ENCODE measurements around the gene LRRC38.
"Not testable (repeated sequence)": the region's sequence is repeated elsewhere in the genome, so short reads cannot be mapped to it uniquely, and the experiment has no call there.

The LRRC38 gene

GRCh38 chr1:13462682-13463081 is 51.1 kb downstream of the LRRC38 start:
- in situ Hi-C loops (cut with MboI; ENCODE audit: low pct_unique_long_range_greater_than_20kb, low sequenced_read_pairs, unreplicated experiment) = no loop called here
- no peak for DNase-seq (ENCODE audit: low spot score)
- TF ChIP-seq CTCF (IDR thresholded peaks at IDR 0.05; ENCODE audit: extremely low read depth, insufficient read depth, missing control alignments) = no peak

GRCh38 chr1:13461977-13462376 is 51.8 kb downstream of the LRRC38 start:
- in situ Hi-C loops (cut with MboI; ENCODE audit: low pct_unique_long_range_greater_than_20kb, low sequenced_read_pairs, unreplicated experiment) = no loop called here
- TF ChIP-seq CTCF (IDR thresholded peaks at IDR 0.05; ENCODE audit: extremely low read depth, insufficient read depth, missing control alignments) = no peak
- DNase-seq (ENCODE audit: low spot score) = no peak

- in situ Hi-C loops (cut with MboI; ENCODE audit: low pct_unique_long_range_greater_than_20kb, low sequenced_read_pairs, unreplicated experiment) = no loop called here
- DNase-seq (ENCODE audit: low spot score) = no peak
- TF ChIP-seq CTCF (IDR thresholded peaks at IDR 0.05; ENCODE audit: extremely low read depth, insufficient read depth, missing control alignments) = no peak
Observed at GRCh38 chr1:13456904-13457532, 56.8 kb downstream of the LRRC38 start.

- in situ Hi-C loops (cut with MboI; ENCODE audit: low pct_unique_long_range_greater_than_20kb, low sequenced_read_pairs, unreplicated experiment) = no loop called here
- TF ChIP-seq CTCF (IDR thresholded peaks at IDR 0.05; ENCODE audit: extremely low read depth, insufficient read depth, missing control alignments) = no peak
- no peak for DNase-seq (ENCODE audit: low spot score)
Observed at GRCh38 chr1:13451399-13451965, 62.3 kb downstream of the LRRC38 start.

- DNase-seq (ENCODE audit: low spot score) = no peak
- in situ Hi-C loops (cut with MboI; ENCODE audit: low pct_unique_long_range_greater_than_20kb, low sequenced_read_pairs, unreplicated experiment) = no loop called here
- no peak for TF ChIP-seq CTCF (IDR thresholded peaks at IDR 0.05; ENCODE audit: extremely low read depth, insufficient read depth, missing control alignments)
Observed at GRCh38 chr1:13450204-13450603, 63.6 kb downstream of the LRRC38 start.

GRCh38 chr1:13443335-13443979 is 70.3 kb downstream of the LRRC38 start:
- DNase-seq (ENCODE audit: low spot score) = no peak
- in situ Hi-C loops (cut with MboI; ENCODE audit: low pct_unique_long_range_greater_than_20kb, low sequenced_read_pairs, unreplicated experiment) = no loop called here
- TF ChIP-seq CTCF (IDR thresholded peaks at IDR 0.05; ENCODE audit: extremely low read depth, insufficient read depth, missing control alignments) = no peak

- in situ Hi-C loops (cut with MboI; ENCODE audit: low pct_unique_long_range_greater_than_20kb, low sequenced_read_pairs, unreplicated experiment) = not testable (repeated sequence)
Observed at GRCh38 chr1:13439104-13439783, 74.6 kb downstream of the LRRC38 start.

More at GRCh38 chr1:13439104-13439783, 74.6 kb downstream of the LRRC38 start:
- DNase-seq (ENCODE audit: low spot score) = not testable (repeated sequence)

All from GM13977 (cell line).